ENCODE data around the gene FLNB. TPM values are rescaled to one million over a fixed set of nuclear protein-coding genes. Genes with fewer than 3 reads are reported as not detected.

Gene FLNB
- total RNA-seq, 2 donors from 2014 or later = 96.9 to 139 TPM

DNA sequence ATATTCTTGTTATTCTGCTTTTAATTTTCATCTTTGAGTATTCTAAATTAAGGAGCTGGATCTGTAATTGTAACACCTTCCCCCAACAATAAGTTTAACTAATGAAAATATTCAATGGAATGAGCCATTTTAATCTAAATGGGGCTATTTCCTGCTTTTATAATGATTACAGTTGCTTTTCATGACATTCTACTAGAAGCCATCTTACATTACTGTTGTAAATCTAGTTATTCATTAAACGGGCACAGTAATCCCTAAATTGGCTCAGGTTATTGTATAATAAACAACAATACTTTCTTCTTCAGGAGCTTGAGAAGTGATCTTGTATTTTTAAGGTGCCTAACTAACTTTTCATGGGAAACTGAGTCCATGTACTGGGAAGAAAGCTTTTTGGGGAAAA is 8.5 kb downstream of the FLNB start:
- DNase-seq (ENCODE audit: low spot score) (no peak), ATAC-seq (ENCODE audit: insufficient number of reproducible peaks, low FRiP score, low read depth) (no peak)
- Histone ChIP-seq H3K27me3 (replicated peaks; ENCODE audit: insufficient read depth) (no peaks in the 10 kb centered on the region), H3K36me3 (no peaks in the 10 kb centered on the region), H3K9me3 (no peaks in the 10 kb centered on the region), H3K4me3 (no peak overlapping the region), H3K4me1 (ENCODE audit: control insufficient read depth in 1 of 2, low read depth in 2 of 2) (peaks cover 42 to 96% of the 10 kb centered on the region in 2 donors), H3K27ac (peak overlapping the region in 1 of 2 donors; percentile 45)
- TF ChIP-seq CTCF (IDR thresholded peaks at IDR 0.05) = no peak

GRCh38 chr3:58018892-58019742 is 10.9 kb downstream of the FLNB start:
- H3K4me3 ChIP-seq = no peak overlapping the region
- peak overlapping the region; percentile 82 to 85 for H3K27ac ChIP-seq
- no peaks in the 10 kb centered on the region for H3K36me3 ChIP-seq
- TF ChIP-seq CTCF (IDR thresholded peaks at IDR 0.05) = no peak
- DNase-seq (ENCODE audit: low spot score) (no peak), ATAC-seq (ENCODE audit: insufficient number of reproducible peaks, low FRiP score, low read depth) (no peak)
- no peaks in the 10 kb centered on the region for H3K27me3 ChIP-seq (replicated peaks; ENCODE audit: insufficient read depth)
- peaks cover 32 to 96% of the 10 kb centered on the region in 2 donors for H3K4me1 ChIP-seq (ENCODE audit: control insufficient read depth in 1 of 2, low read depth in 2 of 2)
- no peaks in the 10 kb centered on the region for H3K9me3 ChIP-seq

- H3K9me3 ChIP-seq = no peaks in the 10 kb centered on the region
- H3K27ac ChIP-seq = peak overlapping the region; percentile 82 to 85
- no peak for DNase-seq (ENCODE audit: low spot score)
- peak overlapping the region; percentile 50 for H3K4me3 ChIP-seq
- no peak for TF ChIP-seq CTCF (IDR thresholded peaks at IDR 0.05)
- H3K4me1 ChIP-seq (ENCODE audit: control insufficient read depth in 1 of 2, low read depth in 2 of 2) = peaks cover 32 to 93% of the 10 kb centered on the region in 2 donors
- H3K36me3 ChIP-seq = no peaks in the 10 kb centered on the region
- H3K27me3 ChIP-seq (replicated peaks; ENCODE audit: insufficient read depth) = no peaks in the 10 kb centered on the region
- no peak for ATAC-seq (ENCODE audit: insufficient number of reproducible peaks, low FRiP score, low read depth)
Measured at GRCh38 chr3:58020783-58021071, 12.5 kb downstream of the FLNB start.

- peak overlapping the region; percentile 82 to 85 for H3K27ac ChIP-seq
- DNase-seq (ENCODE audit: low spot score) = no peak
- H3K9me3 ChIP-seq = no peaks in the 10 kb centered on the region
- peaks cover 36 to 95% of the 10 kb centered on the region in 2 donors for H3K4me1 ChIP-seq (ENCODE audit: control insufficient read depth in 1 of 2, low read depth in 2 of 2)
- ATAC-seq (ENCODE audit: insufficient number of reproducible peaks, low FRiP score, low read depth) = no peak
- H3K4me3 ChIP-seq = no peak overlapping the region
- H3K27me3 ChIP-seq (replicated peaks; ENCODE audit: insufficient read depth) = no peaks in the 10 kb centered on the region
- no peak for TF ChIP-seq CTCF (IDR thresholded peaks at IDR 0.05)
- no peaks in the 10 kb centered on the region for H3K36me3 ChIP-seq
Measured at GRCh38 chr3:58021072-58021959, 13.1 kb downstream of the FLNB start.

- Histone ChIP-seq H3K9me3 (no peaks in the 10 kb centered on the region), H3K27me3 (replicated peaks; ENCODE audit: insufficient read depth) (no peaks in the 10 kb centered on the region), H3K27ac (peak overlapping the region; percentile 53 to 82), H3K4me1 (ENCODE audit: control insufficient read depth in 1 of 2, low read depth in 2 of 2) (peaks cover 37 to 97% of the 10 kb centered on the region in 2 donors), H3K4me3 (no peak overlapping the region), H3K36me3 (no peaks in the 10 kb centered on the region)
- ATAC-seq (ENCODE audit: insufficient number of reproducible peaks, low FRiP score, low read depth) (no peak), DNase-seq (ENCODE audit: low spot score) (no peak)
- TF ChIP-seq CTCF (IDR thresholded peaks at IDR 0.05) = no peak
Measured at GRCh38 chr3:58021962-58022361, 13.7 kb downstream of the FLNB start.

Measured in thoracic aorta (tissue), 2 donors.